IMR-90 (cell line): ENCODE results near the gene RHBDL3. TPM values are rescaled to one million over a fixed set of nuclear protein-coding genes. Genes with fewer than 3 reads are reported as not detected.

Experiments used
- ATAC-seq: fragments of 200-7000 bp; cut with Tn5 transposase; 2 replicates; pipeline ENCODE4 v1.9.1; 2020; ENCODE audit warnings: low read depth, mild to moderate bottlenecking, moderate library complexity
- BruUV-seq: library from RNA; stranded (reverse); fragments of 400-500 nt; replicated peaks from 2 replicates; lab custom pipeline; 2021; lab: Mats Ljungman, UMichigan
- CTCF ChIA-PET: fragments of 300-600 bp; formaldehyde crosslinking; extraction: SDS; loops from one replicate; lab custom pipeline; 2021; ENCODE audit warnings: antibody characterized with exemption; lab: Yijun Ruan, JAX
- POLR2A ChIA-PET: fragments of 300-600 bp; sonication (Branson Sonifier 250); formaldehyde crosslinking; loops from one replicate; lab custom pipeline; 2022; ENCODE audit warnings: antibody characterized with exemption; ENCODE audit not compliant: unreplicated experiment; lab: Charles Lee
- DNase-seq: peaks from one replicate; pipeline ENCODE4 v3.0.0; 2013
- H2AFZ ChIP-seq: replicated peaks from 2 replicates; pipeline ENCODE3; 2013; ENCODE audit warnings: low read length, mild to moderate bottlenecking; ENCODE audit not compliant: poor library complexity
- H2AK5ac ChIP-seq: 2 replicates; pipeline ENCODE4 v1.6.1; 2013; ENCODE audit warnings: low read depth, low read length, inconsistent platforms
- H2AK9ac ChIP-seq: replicated peaks from 2 replicates; pipeline ENCODE3; 2013; ENCODE audit warnings: mild to moderate bottlenecking, low read depth, low read length, moderate library complexity; ENCODE audit not compliant: poor library complexity
- H2BK120ac ChIP-seq: 2 replicates; pipeline ENCODE4 v1.6.1; 2013; ENCODE audit warnings: low read depth, low read length, inconsistent platforms
- H2BK15ac ChIP-seq: 3 replicates; pipeline ENCODE4 v1.6.1; 2013; ENCODE audit warnings: low read depth, low read length, inconsistent platforms
- H2BK20ac ChIP-seq: 2 replicates; pipeline ENCODE4 v1.6.1; 2013; ENCODE audit warnings: low read depth, mild to moderate bottlenecking, inconsistent platforms, low read length, moderate library complexity
- H2BK5ac ChIP-seq: 2 replicates; pipeline ENCODE4 v1.6.1; 2013; ENCODE audit warnings: mild to moderate bottlenecking, low read depth, low read length, inconsistent platforms; ENCODE audit not compliant: poor library complexity, severe bottlenecking
- H3K14ac ChIP-seq: replicated peaks from 2 replicates; pipeline ENCODE4 v1.6.1; 2013; ENCODE audit warnings: low read depth, low read length, inconsistent platforms
- H3K18ac ChIP-seq: 2 replicates; pipeline ENCODE4 v1.6.1; 2013; ENCODE audit warnings: low read depth, low read length, control low read depth
- H3K23ac ChIP-seq: 2 replicates; pipeline ENCODE4 v1.6.1; 2013; ENCODE audit warnings: low read depth, low read length, inconsistent platforms
- H3K27ac ChIP-seq: 2 replicates; pipeline ENCODE4 v1.5.1; 2013; ENCODE audit warnings: mild to moderate bottlenecking, control low read depth, low read length; ENCODE audit not compliant: insufficient read depth
- H3K27me3 ChIP-seq: 2 replicates; pipeline ENCODE4 v1.6.1; 2013; ENCODE audit warnings: low read length; ENCODE audit not compliant: control insufficient read depth, insufficient read depth
- H3K36me3 ChIP-seq: 2 replicates; pipeline ENCODE4 v1.6.1; 2013; ENCODE audit warnings: low read length, mixed read lengths; ENCODE audit not compliant: control insufficient read depth, insufficient read depth
- H3K4ac ChIP-seq: 2 replicates; pipeline ENCODE4 v1.6.1; 2013; ENCODE audit warnings: low read depth, low read length, inconsistent platforms
- H3K4me1 ChIP-seq: 2 replicates; pipeline ENCODE4 v1.6.1; 2013; ENCODE audit warnings: low read length, mixed read lengths; ENCODE audit not compliant: control insufficient read depth, insufficient read depth
- H3K4me2 ChIP-seq: 2 replicates; pipeline ENCODE4 v1.6.1; 2013; ENCODE audit warnings: low read depth, mild to moderate bottlenecking, control low read depth, low read length, moderate library complexity
- H3K4me3 ChIP-seq: 2 replicates; pipeline ENCODE4 v1.5.1; 2013; ENCODE audit warnings: low read depth, mild to moderate bottlenecking, control low read depth, low read length, moderate library complexity; ENCODE audit not compliant: insufficient read depth
- H3K56ac ChIP-seq: 2 replicates; pipeline ENCODE4 v1.6.1; 2013; ENCODE audit warnings: low read length, inconsistent platforms; ENCODE audit not compliant: insufficient read depth; ENCODE audit errors: extremely low read depth
- H3K79me1 ChIP-seq, 2 experiments: 2 replicates each; pipeline ENCODE4 v1.6.1; 2013; ENCODE audit warnings: low read length in 2 of 2, inconsistent platforms in 1 of 2, low read depth in 1 of 2
- H3K9ac ChIP-seq: 2 replicates; pipeline ENCODE4 v1.6.1; 2013; ENCODE audit warnings: low read depth, low read length, control low read depth
- H3K9me1 ChIP-seq: 2 replicates; pipeline ENCODE4 v1.6.1; 2013; ENCODE audit warnings: low read length, inconsistent platforms; ENCODE audit not compliant: insufficient read depth
- H3K9me3 ChIP-seq: 2 replicates; pipeline ENCODE4 v1.6.1; 2013; ENCODE audit warnings: low read length; ENCODE audit not compliant: control insufficient read depth, insufficient read depth
- H4K20me1 ChIP-seq: 2 replicates; pipeline ENCODE4 v1.6.1; 2013; ENCODE audit warnings: low read length, inconsistent platforms; ENCODE audit not compliant: insufficient read depth
- H4K5ac ChIP-seq: 2 replicates; pipeline ENCODE4 v1.6.1; 2013; ENCODE audit warnings: mild to moderate bottlenecking, low read depth, low read length, control low read depth
- H4K8ac ChIP-seq, 2 experiments: 2 replicates each; pipeline ENCODE4 v1.6.1; 2013; ENCODE audit warnings: low read depth in 2 of 2, low read length in 2 of 2, control low read depth in 1 of 2, inconsistent platforms in 1 of 2
- H4K91ac ChIP-seq: 2 replicates; pipeline ENCODE4 v1.6.1; 2013; ENCODE audit warnings: low read depth, low read length, inconsistent platforms; ENCODE audit not compliant: insufficient read depth
- CEBPB ChIP-seq: IDR thresholded peaks from 2 replicates; pipeline ENCODE4 v1.6.1; 2012; ENCODE audit warnings: low read depth, low read length, improper control_type of control experiment
- CHD1 ChIP-seq: IDR thresholded peaks from 2 replicates; pipeline ENCODE4 v1.6.1; 2012; ENCODE audit warnings: low read depth, low read length, improper control_type of control experiment
- CTCF ChIP-seq: conservative IDR thresholded peaks from 2 replicates; pipeline ENCODE4 v1.5.1; 2012; ENCODE audit warnings: mild to moderate bottlenecking, low read depth, low read length, improper control_type of control experiment
- ELK1 ChIP-seq: fragments of 150-350 bp; IDR thresholded peaks from 2 replicates; pipeline ENCODE4 v1.6.1; 2016; ENCODE audit warnings: low read depth, mild to moderate bottlenecking, low read length, moderate library complexity, borderline replicate concordance
- FOS ChIP-seq: fragments of 150-350 bp; IDR thresholded peaks from 2 replicates; pipeline ENCODE4 v1.6.1; 2016; ENCODE audit warnings: low read depth, low read length
- MAFK ChIP-seq: IDR thresholded peaks from 2 replicates; pipeline ENCODE4 v1.6.1; 2012; ENCODE audit warnings: low read depth, low read length, improper control_type of control experiment
- MAZ ChIP-seq: IDR thresholded peaks from 2 replicates; pipeline ENCODE4 v1.6.1; 2012; ENCODE audit warnings: low read depth, mild to moderate bottlenecking, low read length, improper control_type of control experiment, moderate library complexity, borderline replicate concordance
- MXI1 ChIP-seq: IDR thresholded peaks from 2 replicates; pipeline ENCODE4 v1.6.1; 2012; ENCODE audit warnings: low read depth, mild to moderate bottlenecking, low read length, moderate library complexity, borderline replicate concordance
- NFE2L2 ChIP-seq: fragments of 150-350 bp; IDR thresholded peaks from 2 replicates; pipeline ENCODE4 v1.6.1; 2016; ENCODE audit warnings: low read depth, mild to moderate bottlenecking, low read length
- POLR2A ChIP-seq: IDR thresholded peaks from 2 replicates; pipeline ENCODE4 v1.6.1; 2012; ENCODE audit warnings: mild to moderate bottlenecking, low read depth, low read length
- RAD21 ChIP-seq: IDR thresholded peaks from 2 replicates; pipeline ENCODE4 v1.6.1; 2012; ENCODE audit warnings: low read length, improper control_type of control experiment
- RCOR1 ChIP-seq: IDR thresholded peaks from 2 replicates; pipeline ENCODE4 v1.6.1; 2012; ENCODE audit warnings: mild to moderate bottlenecking, low read length, improper control_type of control experiment; ENCODE audit not compliant: insufficient replicate concordance
- RFX5 ChIP-seq: IDR thresholded peaks from 2 replicates; pipeline ENCODE4 v1.8.0; 2012; ENCODE audit warnings: low read depth, mild to moderate bottlenecking, low read length, moderate library complexity
- SMC3 ChIP-seq: fragments of 150-350 bp; IDR thresholded peaks from 2 replicates; pipeline ENCODE4 v1.6.1; 2016; ENCODE audit warnings: low read depth, mild to moderate bottlenecking, antibody characterized with exemption, low read length, moderate library complexity
- USF2 ChIP-seq: fragments of 150-350 bp; IDR thresholded peaks from 2 replicates; pipeline ENCODE4 v1.6.1; 2017; ENCODE audit warnings: mild to moderate bottlenecking, antibody characterized with exemption, low read length, low read depth
- WGBS, 2 experiments: methylation state at CpG; one replicate each; pipeline versions ENCODE4 v1.1.5 to v1.1.7; 2013; ENCODE audit warnings: missing lambda C conversion rate in 2 of 2; ENCODE audit not compliant: insufficient read length in 1 of 2; ENCODE audit errors: extremely low coverage in 2 of 2; 5-methylcytosine and 5-hydroxymethylcytosine counted together
- dilution Hi-C: fragments of 300-500 bp; cut with HindIII; formaldehyde crosslinking; loops from one replicate; pipeline ENCODE4 v1.14.3; 2018; ENCODE audit warnings: low sequenced_read_pairs; ENCODE audit not compliant: unreplicated experiment
- in situ Hi-C: fragments of 300-500 bp; cut with MboI; formaldehyde crosslinking; loops from 3 replicates; pipeline ENCODE4 v1.14.3; 2019; ENCODE audit warnings: low sequenced_read_pairs, inconsistent platforms, mixed read lengths
- intact Hi-C: fragments of 100-400 bp; cut with micrococcal nuclease; formaldehyde crosslinking; loops from 2 replicates; pipeline ENCODE4 v1.10.0; 2022
- polyA plus RNA-seq, 3 experiments: library from polyadenylated mRNA; depleted of rRNA; stranded (reverse); fragments of >200 nt; gene quantifications; 2 replicates each; pipeline ENCODE4 v1.2.3, GENCODE V29; 2012; ENCODE audit warnings: low replicate concordance in 1 of 3
- total RNA-seq: library from RNA; depleted of rRNA; stranded (reverse); fragments of >200 nt; gene quantifications from 2 replicates; pipeline ENCODE4 v1.2.3, GENCODE V29; 2012

Gene RHBDL3
- total and polyA plus RNA-seq, 2 of the 4 experiments (the other 2 are of a cell fraction): 0.09 to 0.18 TPM

GRCh38 chr17:32327911-32328310 lies 62.3 kb downstream of the RHBDL3 start (continued):
- TF ChIP-seq RFX5 (no peak), MXI1 (no peak), CHD1 (no peak)

GRCh38 chr17:32330147-32330546 lies 64.5 kb downstream of the RHBDL3 start:
- Histone ChIP-seq H4K91ac (no peak overlapping the region), H3K4me2 (no peak overlapping the region), H3K14ac (no peak overlapping the region), H2BK5ac (no peak overlapping the region), H3K9ac (no peak overlapping the region), H2AK9ac (no peak overlapping the region), H4K5ac (no peak overlapping the region), H3K27ac (no peak overlapping the region), H2AK5ac (no peak overlapping the region), H4K8ac (no peak overlapping the region), H2BK15ac (no peak overlapping the region), H2BK120ac (no peak overlapping the region), H3K27me3 (no peaks in the 10 kb centered on the region), H2AFZ (no peak overlapping the region), H3K4me1 (no peaks in the 10 kb centered on the region), H3K36me3 (peaks cover 6% of the 10 kb centered on the region), H3K18ac (no peak overlapping the region), H3K23ac (no peak overlapping the region), H3K4me3 (no peak overlapping the region), H3K56ac (no peak overlapping the region), H3K9me3 (no peaks in the 10 kb centered on the region), H2BK20ac (no peak overlapping the region), H3K4ac (no peak overlapping the region), H4K20me1 (no peaks in the 10 kb centered on the region), H3K9me1 (peaks cover 3% of the 10 kb centered on the region; the same call in 1 of the 2 replicates), H3K79me1 (no peaks in the 10 kb centered on the region; a peak in 1 of 4 replicates)
- CTCF ChIA-PET: no interaction called here
- ATAC-seq (no peak), DNase-seq (no peak)
- dilution Hi-C loops: no loop called here
- POLR2A ChIA-PET: no interaction called here
- WGBS, 2 experiments: no CpG with 5 or more reads among the region's 3 CpGs
- in situ Hi-C loops: no loop called here
- intact Hi-C loops: no loop called here
- BruUV-seq: no TSS peak
- no peak for TF ChIP-seq RFX5
- TF ChIP-seq MXI1: no peak
- no peak for TF ChIP-seq RCOR1
- no peak for TF ChIP-seq USF2
- no peak for TF ChIP-seq MAZ
- no peak for TF ChIP-seq ELK1
- no peak for TF ChIP-seq FOS
- no peak for TF ChIP-seq MAFK
- no peak for TF ChIP-seq CEBPB
- TF ChIP-seq NFE2L2: no peak
- no peak for TF ChIP-seq RAD21
- no peak for TF ChIP-seq SMC3
- TF ChIP-seq POLR2A: no peak
- no peak for TF ChIP-seq CTCF
